HG03354 (cell line): ENCODE data around the gene JDP2.

Experiments
- ATAC-seq: cut with Tn5 transposase; IDR thresholded peaks from one replicate; pipeline ENCODE4 v1.9.1; 2021; ENCODE audit warnings: mild to moderate bottlenecking; ENCODE audit not compliant: unreplicated experiment, poor library complexity, severe bottlenecking

JDP2 gene

DNA sequence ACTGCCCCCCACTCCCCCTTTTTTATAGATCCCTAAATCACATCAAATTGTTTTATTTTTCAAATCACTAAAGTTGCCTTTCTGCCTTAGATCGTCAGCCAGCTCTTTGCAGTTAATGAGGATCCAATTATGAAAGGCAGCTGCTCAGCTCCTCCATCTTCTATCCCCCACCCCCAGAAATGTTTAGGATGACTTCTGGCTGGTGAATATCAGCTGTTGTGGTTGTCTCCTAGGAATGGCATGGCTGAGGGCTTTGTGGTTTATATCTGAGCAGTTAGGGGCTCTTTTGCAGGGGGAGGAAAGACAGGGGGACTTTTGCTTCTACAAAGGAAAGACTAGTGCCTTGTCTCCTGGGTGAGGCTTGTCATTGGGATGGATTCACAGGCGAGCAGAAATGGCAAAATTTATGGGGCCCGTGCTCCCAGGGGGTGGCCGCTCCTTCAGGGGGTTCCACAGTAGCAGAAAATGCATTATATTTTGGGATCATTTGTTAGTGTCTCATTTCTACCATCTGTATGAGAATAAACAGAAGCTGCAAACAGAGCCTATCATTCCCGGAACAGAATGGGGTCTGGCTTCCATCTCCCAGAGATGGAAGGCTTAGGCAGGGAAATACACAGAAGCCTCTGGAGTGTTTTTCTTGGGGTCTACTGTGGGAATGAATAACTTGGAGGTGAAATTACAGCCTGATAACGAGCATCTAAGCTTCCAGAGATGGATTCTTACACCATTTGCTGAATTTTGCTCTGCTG, 6.5 kb downstream of the JDP2 start:
- ATAC-seq: no peak

DNA sequence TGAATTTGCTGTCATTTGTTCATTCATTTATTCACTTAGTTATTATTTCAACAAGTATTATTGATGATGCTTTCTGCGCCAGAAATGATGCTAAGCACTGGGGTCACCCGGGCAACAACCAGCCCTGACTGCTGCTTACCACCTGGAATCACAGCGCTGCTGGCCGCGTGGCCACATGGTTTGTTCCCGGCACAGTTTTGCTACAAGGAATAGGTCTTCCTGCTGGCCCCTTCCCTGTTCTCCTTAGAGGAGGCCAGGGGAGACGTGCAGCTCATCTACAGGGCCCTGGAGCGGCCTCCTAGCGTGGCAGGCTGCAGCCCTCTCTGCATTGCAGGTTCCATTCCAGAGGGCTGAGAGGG, 7.0 kb downstream of the JDP2 start:
- ATAC-seq: no peak

DNA sequence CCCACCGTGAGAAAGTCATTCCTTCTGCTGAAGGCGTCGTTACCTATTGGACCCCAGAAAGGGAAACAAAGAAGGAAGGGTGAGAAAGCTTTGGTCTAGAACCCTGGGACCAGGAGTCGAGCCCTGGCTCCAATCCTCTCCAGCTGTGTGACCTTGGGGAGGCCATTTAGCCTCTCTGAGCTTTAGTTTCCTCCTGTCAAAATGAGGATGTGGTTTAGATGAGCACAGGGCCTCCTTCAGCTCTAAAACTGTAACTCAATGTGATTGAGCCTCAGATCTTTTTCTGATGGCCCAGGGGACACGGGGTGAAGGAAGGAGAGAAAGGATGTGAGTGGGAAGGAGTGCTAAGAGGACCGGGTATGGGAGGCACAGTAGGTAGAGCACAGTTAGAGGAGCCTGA, 7.7 kb downstream of the JDP2 start:
- no peak for ATAC-seq

DNA sequence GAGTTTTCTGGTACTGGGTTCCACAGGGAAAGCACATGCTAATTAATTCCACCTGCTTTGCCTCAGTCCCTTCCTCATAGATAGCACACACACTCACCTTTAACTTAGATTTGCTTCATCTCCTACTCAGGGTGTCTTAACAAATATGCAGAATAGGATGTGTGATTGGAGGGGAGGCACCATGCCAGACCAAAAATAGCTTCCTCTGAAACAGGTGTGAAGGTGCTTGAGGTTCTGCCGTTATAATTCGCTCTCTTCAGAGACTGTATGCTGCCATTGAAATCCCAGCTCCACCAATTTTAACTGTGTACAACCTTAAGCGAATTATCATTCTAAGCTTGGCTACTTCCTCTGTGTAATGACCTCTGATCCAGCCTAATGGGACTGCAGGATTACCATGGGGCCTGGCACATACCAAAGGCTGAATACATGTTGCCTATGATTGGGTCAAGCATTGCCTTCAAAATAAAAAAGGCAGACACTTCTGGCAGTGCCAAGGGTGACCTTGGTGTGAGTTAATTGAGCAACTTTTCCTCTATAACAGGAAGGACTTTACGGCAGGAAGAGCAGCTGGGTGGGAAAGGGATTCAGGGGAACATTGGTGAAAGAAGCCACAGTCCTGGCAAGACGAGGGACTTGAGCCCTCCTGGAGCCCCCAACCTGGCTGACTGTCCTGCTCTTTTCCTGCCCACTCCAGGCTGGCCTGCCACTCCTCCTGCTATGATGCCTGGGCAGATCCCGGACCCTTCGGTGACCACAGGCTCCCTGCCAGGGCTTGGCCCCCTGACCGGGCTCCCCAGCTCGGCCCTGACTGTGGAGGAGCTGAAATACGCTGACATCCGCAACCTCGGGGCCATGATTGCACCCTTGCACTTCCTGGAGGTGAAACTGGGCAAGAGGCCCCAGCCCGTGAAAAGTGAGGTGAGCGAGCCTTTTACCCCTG, 9.7 kb downstream of the JDP2 start:
- no peak for ATAC-seq

DNA sequence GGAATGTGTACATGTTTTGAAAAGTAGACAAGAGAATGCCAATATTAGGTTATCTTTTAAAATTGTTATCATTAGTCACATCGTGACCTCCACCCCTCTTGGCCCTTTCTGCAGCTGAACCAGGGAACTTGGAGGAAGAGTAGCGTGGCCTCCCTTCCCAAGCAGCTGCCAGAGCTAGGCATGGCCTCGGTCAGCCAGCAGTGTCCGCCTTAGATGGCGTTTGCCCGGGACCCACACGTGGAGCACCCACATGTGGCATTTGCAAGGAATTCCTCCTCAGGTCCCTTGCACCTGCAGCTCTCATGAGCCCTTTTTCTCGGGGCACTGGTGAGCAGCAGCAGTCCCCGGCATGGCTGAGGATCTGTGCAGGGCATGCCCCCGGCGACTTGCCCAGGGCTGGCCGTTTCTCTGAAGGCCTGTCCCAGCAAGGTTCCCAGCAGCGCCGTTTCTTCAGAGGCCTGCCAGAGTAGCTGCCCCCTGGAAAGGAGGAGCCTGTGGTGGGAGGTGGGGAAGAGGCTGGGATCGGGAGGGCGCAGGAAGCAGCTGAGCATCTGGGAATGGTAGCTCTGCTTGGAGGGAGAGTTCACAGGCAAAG, 10.8 kb downstream of the JDP2 start:
- ATAC-seq: no peak

DNA sequence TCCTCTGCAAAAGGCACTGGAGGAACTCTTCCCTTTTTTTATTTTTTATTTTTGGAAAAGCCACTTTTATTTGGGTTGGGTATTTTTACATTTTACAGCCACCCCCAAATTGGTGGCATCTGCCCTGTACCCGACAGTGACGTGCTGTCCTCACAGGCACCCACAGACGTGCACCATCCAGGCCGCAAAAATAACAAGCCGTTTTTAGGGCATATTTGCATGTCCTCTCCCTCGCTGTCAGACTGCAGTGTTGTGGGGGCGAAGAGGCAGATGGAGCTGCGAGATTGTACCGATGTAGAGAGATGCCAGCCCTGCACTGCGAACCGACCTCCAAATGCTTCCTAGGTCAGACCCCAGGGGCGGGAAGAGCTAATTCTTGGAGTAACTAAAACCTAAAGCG, 12.2 kb downstream of the JDP2 start:
- no peak for ATAC-seq

DNA sequence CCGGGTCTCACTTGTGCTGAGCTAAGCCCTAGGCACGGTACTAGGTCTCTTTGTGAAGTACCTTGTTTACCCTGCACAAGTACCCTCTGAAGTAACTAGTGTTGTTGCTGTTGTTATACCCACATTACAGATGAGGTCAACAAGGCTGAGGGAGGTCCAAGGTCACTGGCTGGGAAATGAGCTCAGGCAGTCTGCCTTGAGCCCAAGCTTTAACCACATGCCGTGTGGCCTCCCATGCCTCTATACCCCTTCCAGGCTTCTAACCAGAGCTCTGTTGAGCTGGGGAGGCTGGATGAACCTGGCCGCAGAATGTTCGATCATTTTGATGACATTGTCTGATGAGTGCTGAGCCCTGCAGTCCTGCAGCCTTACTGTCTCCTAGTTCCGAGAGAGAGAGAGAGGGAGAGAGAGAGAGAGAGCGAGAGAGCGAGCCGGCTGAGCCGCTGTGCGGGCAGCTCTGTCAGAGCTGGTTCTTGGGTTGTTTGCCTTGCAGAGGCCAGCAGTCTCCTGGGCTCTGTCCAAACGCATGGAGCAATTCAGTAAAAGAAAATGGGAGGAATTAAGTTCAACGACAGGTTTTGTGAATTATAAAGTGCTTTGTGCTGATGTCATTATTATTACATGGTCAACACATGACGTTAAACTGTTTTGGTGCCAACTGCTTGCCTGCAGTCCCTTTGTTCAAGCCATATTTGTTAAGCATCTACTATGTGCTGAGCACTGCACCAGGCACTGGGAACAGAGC, 13.1 kb downstream of the JDP2 start:
- no peak for ATAC-seq

DNA sequence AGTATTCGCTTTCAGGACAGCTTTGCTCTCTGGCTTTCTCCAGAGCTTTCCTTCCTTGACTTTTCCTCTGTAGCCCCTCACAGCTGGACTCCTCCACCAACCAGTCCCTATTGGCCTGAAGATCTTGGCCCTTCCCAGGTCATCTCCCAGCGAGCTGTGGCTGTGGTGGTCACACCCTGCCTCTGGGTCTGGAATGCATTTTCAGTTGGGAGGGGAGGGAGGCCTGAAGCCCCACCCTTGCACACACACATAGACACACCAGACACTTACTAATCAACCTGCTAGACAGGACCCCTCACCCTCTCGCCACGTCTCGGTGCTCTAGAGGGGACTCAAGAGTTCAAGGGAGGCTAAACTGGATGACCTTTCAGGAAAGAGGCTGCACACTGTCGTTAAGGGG, 13.9 kb downstream of the JDP2 start:
- no peak for ATAC-seq

DNA sequence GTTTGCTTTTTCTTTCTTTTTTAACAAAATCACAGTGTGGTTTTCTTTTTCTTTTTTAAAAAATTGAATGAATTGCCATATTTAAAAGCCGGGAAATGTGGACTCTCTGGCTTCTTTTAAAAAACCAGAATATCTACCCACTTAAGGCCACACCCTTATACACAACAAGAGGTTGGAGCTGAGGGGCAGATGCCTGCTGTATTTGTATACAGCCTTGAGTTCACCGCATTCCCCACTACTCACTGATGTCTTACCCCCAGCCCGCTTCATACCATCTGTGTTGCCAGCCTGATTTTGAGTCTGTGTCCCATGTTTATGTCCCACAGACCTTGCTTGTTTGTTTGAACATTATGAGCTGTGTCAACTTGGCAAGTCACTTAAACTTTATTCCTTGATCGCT, 14.3 kb downstream of the JDP2 start:
- no peak for ATAC-seq

DNA sequence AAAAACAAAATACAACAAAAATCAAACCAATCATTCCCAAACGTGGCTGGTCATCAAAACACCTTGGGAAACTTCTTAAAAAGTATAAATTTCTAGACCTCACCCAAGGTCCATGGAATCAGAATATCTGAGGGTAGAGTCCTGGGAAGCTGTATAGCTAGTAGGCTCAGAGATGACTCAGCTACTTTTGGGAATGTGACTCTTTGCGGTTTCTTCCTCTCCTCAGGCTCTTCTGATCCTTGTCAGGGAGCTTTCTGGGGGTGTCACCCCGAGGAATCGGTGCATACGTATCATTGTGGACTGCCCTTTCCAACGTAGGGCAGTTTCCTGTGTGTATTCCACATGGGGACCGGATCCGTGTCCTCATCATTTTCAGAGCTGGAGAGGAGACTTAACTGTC, 14.8 kb downstream of the JDP2 start:
- no peak for ATAC-seq

DNA sequence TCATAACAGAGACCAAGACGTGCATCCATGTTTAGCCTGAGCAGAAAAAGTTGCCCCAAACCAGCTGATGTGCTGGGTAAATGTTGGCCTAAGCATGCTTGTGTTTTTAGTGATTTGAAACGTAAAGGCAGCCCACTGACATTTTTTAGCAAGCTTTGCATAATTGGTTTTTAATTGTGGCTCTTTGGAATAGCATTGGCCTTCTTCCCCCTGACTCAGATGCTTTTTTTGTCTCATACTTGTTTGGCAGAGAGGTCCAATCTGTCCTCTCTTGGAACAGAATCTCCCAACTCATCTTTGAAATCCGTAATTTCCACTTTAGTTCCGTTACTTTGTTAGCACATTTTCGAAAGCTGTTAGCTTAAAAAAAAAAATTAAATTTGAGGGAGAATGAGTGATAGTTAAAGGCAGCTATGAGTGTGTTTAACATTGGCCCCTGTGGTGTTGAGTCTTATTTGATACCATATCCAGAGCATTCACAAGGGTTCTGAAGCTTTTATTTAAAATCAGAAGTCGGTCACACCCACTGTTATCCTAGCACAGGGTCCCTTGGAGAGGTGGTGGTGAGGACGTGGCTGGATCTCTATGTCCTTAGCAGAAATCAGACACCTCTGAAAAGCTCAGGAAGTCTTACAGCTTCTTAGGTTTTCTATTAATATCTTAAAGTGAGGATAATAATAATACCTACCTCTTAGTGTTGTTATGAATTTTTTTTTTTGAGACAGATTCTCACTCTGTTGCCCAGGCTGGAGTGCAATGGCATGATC, 15.6 kb downstream of the JDP2 start:
- ATAC-seq: no peak

DNA sequence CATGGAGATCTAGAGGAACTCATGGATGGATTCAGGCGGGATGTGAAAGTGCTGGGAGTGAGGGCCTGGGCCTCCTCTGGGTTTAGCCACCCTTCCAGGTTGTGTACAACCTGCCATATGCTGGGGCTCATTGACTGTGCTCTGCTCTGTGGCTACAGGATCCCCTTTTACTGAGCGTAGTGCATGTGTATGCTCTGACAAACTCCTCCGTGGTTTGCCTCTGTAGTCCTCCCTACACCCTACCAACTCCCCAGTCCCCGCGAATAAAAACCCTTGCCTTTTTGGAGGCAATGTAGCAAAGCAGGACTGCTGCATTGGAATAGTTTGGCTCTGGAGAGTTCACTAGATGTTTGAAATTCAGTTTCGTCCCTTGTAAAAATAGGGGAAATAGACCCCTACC, 17.4 kb downstream of the JDP2 start:
- ATAC-seq: no peak

DNA sequence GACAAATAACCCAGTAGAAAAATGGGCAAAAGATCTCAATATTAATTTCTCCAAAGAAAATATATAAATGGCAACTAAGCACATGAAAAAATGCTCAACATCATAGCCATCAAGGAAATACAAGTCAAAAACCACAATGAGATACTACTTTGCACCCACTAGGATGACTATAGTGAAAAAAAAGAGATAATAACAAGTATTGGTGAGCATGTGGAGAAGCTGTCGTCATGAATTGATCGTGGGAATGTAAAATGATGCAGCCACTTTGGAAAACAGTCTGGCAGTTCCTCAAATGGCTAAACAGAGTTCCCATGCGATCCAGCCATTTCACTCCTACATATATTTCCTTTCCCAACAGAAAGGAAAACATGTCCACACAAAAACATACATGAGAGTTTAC, 18.1 kb downstream of the JDP2 start:
- ATAC-seq: no peak

DNA sequence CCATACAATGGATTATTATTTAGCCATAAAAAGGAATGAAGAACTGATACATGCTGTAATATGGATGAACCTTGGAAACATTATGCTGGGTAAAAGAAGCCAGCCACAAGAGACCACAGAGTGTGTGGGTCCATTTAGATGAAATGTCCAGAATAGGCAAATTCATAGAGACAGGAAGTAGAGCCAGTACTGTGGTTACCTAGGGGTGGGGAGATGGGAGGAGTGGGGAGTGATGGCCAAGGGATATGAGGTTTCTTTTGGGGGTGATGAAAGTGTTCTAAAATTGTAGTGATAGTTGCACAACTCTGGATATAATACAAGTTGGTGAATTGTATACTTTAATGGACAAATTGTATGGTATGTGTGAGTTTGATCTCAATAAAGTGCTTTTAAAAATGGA, 18.6 kb downstream of the JDP2 start:
- no peak for ATAC-seq

DNA sequence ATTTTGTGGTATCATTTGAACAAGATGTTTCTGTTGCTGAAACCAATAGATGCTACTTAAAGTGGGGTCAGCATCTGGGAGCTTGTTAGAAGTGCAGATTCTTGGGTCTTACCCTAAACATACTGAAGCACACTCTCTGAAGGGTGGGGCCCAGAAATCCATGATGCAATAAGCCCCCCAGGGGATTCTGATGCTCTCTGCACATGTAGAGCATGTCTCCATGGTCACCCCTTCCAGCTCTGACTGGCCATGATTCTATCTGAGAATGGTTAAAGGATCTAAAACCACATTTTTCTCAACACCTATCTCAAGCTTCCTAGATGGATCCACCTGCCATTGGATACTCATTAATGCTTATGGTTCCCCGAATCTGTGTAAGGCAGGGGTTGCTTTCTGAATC, 20.4 kb downstream of the JDP2 start:
- no peak for ATAC-seq

DNA sequence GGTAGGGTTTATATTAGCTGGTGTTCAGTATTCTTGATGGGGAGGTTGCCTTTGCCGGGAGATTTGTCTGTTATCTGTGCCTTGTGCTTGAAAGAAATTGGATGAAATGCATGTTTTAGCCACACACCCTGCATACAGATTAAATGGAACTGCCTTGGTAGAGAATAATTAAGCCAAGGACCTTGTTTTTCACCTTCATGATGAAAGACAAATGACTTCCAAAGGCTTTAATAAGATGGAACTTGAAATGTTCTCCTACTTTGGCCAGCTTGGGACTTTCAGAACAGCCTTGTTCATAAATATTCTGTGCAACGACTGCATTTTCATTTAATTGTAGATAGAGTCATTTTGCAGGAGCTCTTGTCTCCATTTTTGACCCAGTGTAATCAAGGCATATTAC, 21.2 kb downstream of the JDP2 start:
- ATAC-seq: no peak

DNA sequence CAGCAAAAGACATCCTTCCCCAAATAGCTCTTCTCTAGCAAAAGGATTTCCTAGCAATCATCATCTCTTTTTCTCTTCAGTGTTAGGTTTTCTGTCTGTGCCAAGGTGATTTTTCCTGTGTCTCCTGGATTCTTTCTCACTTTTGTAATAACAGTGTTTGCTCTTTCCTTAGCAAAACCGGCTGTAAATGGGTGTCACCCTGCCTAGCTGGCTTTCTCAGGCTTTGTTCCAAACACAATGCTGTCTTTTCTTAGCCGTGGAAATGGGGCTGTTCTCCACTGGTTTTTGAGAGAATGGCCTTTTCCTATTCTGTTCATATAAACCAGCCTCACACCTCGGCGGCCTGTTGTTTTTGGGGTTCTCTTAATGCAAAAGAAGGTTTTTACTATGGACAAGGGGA, 21.9 kb downstream of the JDP2 start:
- ATAC-seq: no peak

DNA sequence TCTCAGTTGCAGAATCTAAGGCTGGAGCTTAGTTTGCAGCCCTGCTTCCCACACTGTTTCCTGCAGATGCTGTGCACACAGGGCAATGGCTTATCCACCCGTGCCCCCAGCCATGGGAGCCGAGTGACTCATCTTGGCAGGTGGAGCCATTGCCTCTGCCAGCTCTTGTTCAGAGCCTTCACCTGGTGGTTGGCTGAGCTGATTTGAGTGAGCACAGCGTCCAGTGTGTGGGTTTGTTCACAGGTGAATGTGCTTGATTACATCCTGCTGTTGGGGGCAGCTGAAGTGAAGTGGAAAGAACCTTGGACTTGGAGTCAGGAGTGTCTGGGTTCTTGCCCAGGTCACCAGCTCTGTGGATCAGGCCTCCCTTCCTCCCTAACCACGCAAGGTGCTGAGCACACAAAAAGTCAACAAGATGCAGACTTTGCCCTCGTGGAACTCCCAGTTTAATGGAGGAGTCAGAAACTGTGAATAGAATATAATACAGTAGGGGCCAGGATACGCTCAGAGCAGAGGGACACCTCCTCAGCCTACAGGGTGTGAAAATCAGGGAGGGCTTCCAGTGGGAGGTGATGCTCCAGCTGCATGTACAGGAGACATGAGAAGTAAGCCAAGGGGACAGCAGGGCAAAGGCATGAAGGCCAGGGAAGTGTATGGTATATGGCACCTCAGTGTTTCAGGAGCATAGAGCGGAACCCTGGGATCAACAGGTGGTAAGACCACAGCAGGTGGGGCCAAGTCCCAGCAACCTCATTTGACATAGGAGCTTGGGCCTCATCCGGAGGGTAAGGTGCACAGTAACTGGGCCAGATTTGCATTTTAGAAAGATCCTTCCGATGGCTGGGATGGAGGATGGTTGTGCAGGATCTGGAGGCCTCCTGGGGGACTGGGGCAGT, 22.8 kb downstream of the JDP2 start:
- ATAC-seq: no peak

DNA sequence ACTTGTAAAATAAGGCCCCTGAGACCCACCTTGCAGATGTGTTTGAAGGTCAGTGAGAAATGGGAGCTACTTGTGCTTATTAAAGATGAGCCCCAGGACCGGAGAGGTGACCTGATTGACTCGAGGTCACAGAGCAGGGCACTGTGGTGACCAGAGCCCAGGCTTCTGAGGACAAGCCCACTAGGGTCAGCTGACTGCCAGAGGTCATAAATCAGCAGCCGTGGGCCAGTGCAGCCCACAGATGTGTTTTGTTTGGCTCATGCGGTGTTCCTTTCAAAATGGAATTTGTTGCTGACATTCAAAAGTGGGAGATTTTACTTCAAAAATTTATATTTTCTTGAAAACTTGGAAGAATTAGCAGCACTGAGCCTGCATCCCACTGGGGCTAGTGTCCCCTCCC, 24.5 kb downstream of the JDP2 start:
- no peak for ATAC-seq
